Progenitor cell of endocrine pancreas (in vitro differentiated cells): Measurements from ENCODE around the gene MLIP. TPM values are rescaled to one million over a fixed set of nuclear protein-coding genes. Genes with fewer than 3 reads are reported as not detected.
"Not testable (repeated sequence)": the region's sequence is repeated elsewhere in the genome, so short reads cannot be mapped to it uniquely, and the experiment has no call there.

Experiments used
- DNase-seq: peaks from one replicate; pipeline ENCODE4 v3.0.0; 2021; ENCODE audit warnings: low spot score; ENCODE audit not compliant: unreplicated experiment
- H3K27ac Mint-ChIP-seq: 2 replicates; pipeline ENCODE4 v1.8.0; 2021; ENCODE audit warnings: mild to moderate bottlenecking, moderate library complexity, mixed read lengths
- H3K27me3 Mint-ChIP-seq: 2 replicates; pipeline ENCODE4 v1.8.0; 2021; ENCODE audit warnings: mixed read lengths
- H3K36me3 Mint-ChIP-seq: 2 replicates; pipeline ENCODE4 v1.8.0; 2022; ENCODE audit warnings: mixed read lengths; ENCODE audit not compliant: insufficient read depth
- H3K4me1 Mint-ChIP-seq: 2 replicates; pipeline ENCODE4 v1.8.0; 2021; ENCODE audit warnings: low read depth, mixed read lengths
- H3K4me3 Mint-ChIP-seq: 2 replicates; pipeline ENCODE4 v1.8.0; 2021; ENCODE audit warnings: low read depth, mild to moderate bottlenecking, moderate library complexity, mixed read lengths
- H3K9me3 Mint-ChIP-seq: 2 replicates; pipeline ENCODE4 v1.8.0; 2021; ENCODE audit warnings: low read depth, mixed read lengths
- total RNA-seq: library from RNA; stranded (reverse); gene quantifications from 2 replicates; pipeline ENCODE4 v1.2.1, GENCODE V29; 2021
- TF ChIP-seq, protein P1 (sequence below): fragments of 200-600 bp; sonication (generic); IDR thresholded peaks from one replicate; pipeline ENCODE4 v1.5.0; 2021; ENCODE audit warnings: antibody characterized with exemption, mild to moderate bottlenecking; ENCODE audit not compliant: unreplicated experiment

The MLIP gene
- total RNA-seq, 1 donor from 2014 or later, result not detected

DNA sequence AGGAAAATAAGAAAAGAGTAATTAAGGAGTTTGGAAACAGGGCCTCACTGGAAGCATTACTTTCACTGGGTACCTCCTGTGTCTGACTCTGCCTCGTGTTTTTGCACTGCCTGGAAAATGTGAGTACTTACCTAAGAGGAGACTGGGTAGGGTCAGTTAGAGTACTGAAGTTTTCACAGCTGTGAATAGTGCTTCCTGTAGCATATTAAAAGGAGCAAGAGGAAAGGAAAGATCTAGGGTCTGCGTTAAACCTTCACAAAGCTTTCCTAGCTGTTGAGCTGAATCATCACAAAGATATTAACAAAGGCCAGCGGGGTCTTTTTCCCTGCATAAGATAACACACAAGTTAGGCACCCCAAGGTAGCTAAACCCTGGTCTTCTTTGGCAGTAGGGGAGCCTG is 82.3 kb downstream of the MLIP start:
- TF ChIP-seq, protein P1, sequence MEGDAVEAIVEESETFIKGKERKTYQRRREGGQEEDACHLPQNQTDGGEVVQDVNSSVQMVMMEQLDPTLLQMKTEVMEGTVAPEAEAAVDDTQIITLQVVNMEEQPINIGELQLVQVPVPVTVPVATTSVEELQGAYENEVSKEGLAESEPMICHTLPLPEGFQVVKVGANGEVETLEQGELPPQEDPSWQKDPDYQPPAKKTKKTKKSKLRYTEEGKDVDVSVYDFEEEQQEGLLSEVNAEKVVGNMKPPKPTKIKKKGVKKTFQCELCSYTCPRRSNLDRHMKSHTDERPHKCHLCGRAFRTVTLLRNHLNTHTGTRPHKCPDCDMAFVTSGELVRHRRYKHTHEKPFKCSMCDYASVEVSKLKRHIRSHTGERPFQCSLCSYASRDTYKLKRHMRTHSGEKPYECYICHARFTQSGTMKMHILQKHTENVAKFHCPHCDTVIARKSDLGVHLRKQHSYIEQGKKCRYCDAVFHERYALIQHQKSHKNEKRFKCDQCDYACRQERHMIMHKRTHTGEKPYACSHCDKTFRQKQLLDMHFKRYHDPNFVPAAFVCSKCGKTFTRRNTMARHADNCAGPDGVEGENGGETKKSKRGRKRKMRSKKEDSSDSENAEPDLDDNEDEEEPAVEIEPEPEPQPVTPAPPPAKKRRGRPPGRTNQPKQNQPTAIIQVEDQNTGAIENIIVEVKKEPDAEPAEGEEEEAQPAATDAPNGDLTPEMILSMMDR, result no peak
- Mint-ChIP-seq H3K27ac (no peak overlapping the region), H3K36me3 (no peaks in the 10 kb centered on the region), H3K4me1 (no peaks in the 10 kb centered on the region), H3K9me3 (no peaks in the 10 kb centered on the region), H3K4me3 (no peak overlapping the region), H3K27me3 (no peaks in the 10 kb centered on the region)
- DNase-seq, result no peak

DNA sequence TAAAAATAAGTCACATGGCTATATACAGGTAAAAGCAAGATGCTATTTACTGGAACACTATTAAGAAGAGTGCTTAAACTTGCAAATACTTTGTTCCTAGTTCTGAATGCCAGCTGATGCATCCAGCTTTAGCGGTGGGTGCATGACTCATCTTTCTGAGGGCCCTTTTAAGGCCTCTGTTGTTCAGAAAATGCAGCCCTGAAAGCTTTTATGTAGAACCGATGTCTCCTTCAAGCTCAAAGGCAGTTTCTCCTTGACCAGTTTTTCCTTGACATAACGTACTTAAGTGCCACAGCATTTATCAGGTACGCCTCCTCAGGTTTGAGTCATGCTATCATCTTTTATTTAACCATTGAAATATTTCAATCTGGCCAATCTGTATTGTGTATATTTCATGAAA is 82.8 kb downstream of the MLIP start:
- Mint-ChIP-seq H3K4me1 (no peaks in the 10 kb centered on the region), H3K4me3 (no peak overlapping the region), H3K27ac (no peak overlapping the region), H3K27me3 (no peaks in the 10 kb centered on the region), H3K9me3 (no peaks in the 10 kb centered on the region), H3K36me3 (no peaks in the 10 kb centered on the region)
- TF ChIP-seq, protein P1, result no peak
- DNase-seq, result no peak

DNA sequence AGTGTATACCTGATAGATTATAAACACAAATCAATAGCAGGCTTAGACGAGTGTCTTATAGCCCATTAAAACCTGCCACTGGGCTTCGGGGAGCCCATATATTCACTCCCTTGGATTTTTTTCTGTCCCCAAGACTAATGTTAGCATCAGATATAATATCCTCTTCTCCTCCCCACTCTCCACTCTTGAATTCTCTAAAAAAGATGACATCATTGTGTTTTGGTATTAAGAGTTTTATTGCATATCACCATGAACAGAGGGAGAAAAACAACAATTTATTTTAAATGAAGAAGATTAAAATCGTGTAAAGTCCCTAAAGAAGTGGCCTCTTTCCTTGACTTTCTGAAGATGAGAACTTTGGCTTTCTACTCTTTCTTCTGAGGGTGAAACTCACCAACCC is 84.4 kb downstream of the MLIP start:
- no peak overlapping the region for H3K4me3 Mint-ChIP-seq
- DNase-seq, result no peak

DNA sequence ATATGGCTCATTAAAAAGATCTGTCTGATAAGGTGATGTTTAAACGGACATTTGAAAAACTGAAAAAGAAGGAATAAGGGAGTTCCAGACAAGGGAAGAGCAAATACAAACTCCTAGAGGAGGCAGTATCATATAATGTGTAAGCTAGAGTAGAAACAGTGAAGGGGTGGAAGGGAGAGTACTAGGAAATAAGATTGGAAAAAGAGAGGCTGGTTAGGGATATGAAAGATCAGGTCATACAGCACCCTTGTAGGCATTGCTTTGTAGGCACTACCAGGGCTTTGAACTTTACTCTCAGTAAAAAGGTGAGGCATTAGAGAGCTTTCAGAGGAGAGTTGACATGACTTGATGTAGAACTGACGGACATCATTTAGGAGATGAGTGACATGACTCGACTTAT is 85.7 kb downstream of the MLIP start:
- no peak overlapping the region for H3K4me3 Mint-ChIP-seq
- H3K9me3 Mint-ChIP-seq, result no peaks in the 10 kb centered on the region
- H3K27me3 Mint-ChIP-seq, result no peaks in the 10 kb centered on the region
- no peaks in the 10 kb centered on the region for H3K4me1 Mint-ChIP-seq
- no peak for DNase-seq
- TF ChIP-seq, protein P1, result no peak
- no peaks in the 10 kb centered on the region for H3K36me3 Mint-ChIP-seq
- no peak overlapping the region for H3K27ac Mint-ChIP-seq

More for the DNA sequence above, 84.4 kb downstream of the MLIP start:
- H3K27ac Mint-ChIP-seq, result no peak overlapping the region
- TF ChIP-seq, protein P1, result no peak
- no peaks in the 10 kb centered on the region for H3K27me3 Mint-ChIP-seq
- no peaks in the 10 kb centered on the region for H3K36me3 Mint-ChIP-seq
- no peaks in the 10 kb centered on the region for H3K4me1 Mint-ChIP-seq
- H3K9me3 Mint-ChIP-seq, result no peaks in the 10 kb centered on the region

DNA sequence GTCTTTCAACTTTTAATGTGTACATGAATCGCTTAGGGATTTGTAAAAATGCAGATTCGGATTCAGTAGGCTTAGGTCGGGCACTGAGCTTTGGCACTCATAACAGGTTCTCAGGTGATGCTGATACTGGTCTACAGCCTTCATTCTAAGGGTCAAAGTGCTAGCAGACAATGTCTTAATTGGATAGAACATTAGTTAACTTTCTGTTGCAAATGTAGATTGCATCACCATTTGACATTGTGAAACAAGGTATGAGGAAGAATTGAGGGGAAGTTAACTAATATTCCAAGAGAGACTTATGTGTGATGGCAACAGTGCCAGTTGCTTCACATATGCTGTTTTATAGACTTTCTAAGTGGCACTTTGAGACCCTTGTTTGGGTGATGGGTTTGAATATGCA is 86.9 kb downstream of the MLIP start:
- Mint-ChIP-seq H3K4me1 (no peaks in the 10 kb centered on the region), H3K27me3 (no peaks in the 10 kb centered on the region), H3K4me3 (no peak overlapping the region), H3K9me3 (no peaks in the 10 kb centered on the region), H3K27ac (no peak overlapping the region), H3K36me3 (no peaks in the 10 kb centered on the region)
- no peak for DNase-seq
- TF ChIP-seq, protein P1, result no peak

DNA sequence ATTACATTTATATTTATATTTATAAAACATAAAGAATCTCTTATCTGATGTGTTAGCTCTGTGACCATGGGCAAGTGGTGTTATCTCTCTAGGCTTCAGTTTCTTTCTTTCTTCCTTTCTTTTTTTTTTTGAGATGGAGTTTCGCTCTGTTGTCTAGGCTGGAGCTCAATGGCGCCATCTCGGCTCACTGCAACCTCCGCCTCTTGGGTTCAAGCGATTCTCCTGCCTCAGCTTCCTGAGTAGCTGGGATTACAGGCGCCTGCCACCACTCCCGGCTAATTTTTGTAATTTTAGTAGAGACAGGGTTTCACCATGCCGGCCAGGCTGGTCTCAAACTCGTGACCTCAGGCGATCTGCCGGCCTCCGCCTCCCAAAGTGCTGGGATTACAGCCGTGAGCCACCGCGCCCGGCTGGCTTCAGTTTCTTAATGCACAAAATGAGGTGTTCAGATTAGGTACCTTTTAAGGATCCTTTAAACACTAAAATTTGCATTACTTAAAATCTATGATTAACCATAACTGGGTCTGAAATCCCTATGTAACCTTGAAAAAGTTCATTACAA is 92.3 kb downstream of the MLIP start:
- DNase-seq, H3K9me3 Mint-ChIP-seq, H3K27ac Mint-ChIP-seq, H3K27me3 Mint-ChIP-seq, H3K4me1 Mint-ChIP-seq, H3K4me3 Mint-ChIP-seq, H3K36me3 Mint-ChIP-seq: not testable (repeated sequence)
